ENCODE results near the gene MEIS3. TPM values are rescaled to one million over a fixed set of nuclear protein-coding genes. Genes with fewer than 3 reads are reported as not detected.
"Not testable (repeated sequence)": the region's sequence is repeated elsewhere in the genome, so short reads cannot be mapped to it uniquely, and the experiment has no call there.

Gene MEIS3
- polyA plus RNA-seq, 6 donors from 2014 or later = not detected

- Mint-ChIP-seq H3K4me1 (peaks cover 0 to 2% (median 0%) of the 10 kb centered on the region in 3 donors), H3K9me3 (no peaks in the 10 kb centered on the region), H3K36me3 (peaks cover 0 to 10% of the 10 kb centered on the region in 2 donors), H3K4me3 (no peak overlapping the region), H3K27me3 (no peaks in the 10 kb centered on the region), H3K27ac (no peak overlapping the region)
- DNase-seq = no peak
- no peak for ATAC-seq (ENCODE audit: low read depth in 2 of 2)
Observed at GRCh38 chr19:47374876-47375693, 44.2 kb downstream of the MEIS3 start.

GRCh38 chr19:47373246-47374240, 45.8 kb downstream of the MEIS3 start:
- Mint-ChIP-seq H3K9me3 (no peaks in the 10 kb centered on the region), H3K27ac (no peak overlapping the region), H3K4me3 (no peak overlapping the region), H3K27me3 (no peaks in the 10 kb centered on the region), H3K4me1 (no peaks in the 10 kb centered on the region), H3K36me3 (peaks cover 4 to 7% of the 10 kb centered on the region in 2 donors)
- DNase-seq (no peak), ATAC-seq (ENCODE audit: low read depth in 2 of 2) (no peak)

- ATAC-seq (ENCODE audit: low read depth in 2 of 2) (no peak), DNase-seq (no peak)
- H3K27ac Mint-ChIP-seq = no peak overlapping the region
- H3K36me3 Mint-ChIP-seq = peaks cover 4 to 7% of the 10 kb centered on the region in 2 donors
- H3K4me3 Mint-ChIP-seq = no peak overlapping the region
- H3K27me3 Mint-ChIP-seq = no peaks in the 10 kb centered on the region
- no peaks in the 10 kb centered on the region for H3K4me1 Mint-ChIP-seq
- no peaks in the 10 kb centered on the region for H3K9me3 Mint-ChIP-seq
Observed at GRCh38 chr19:47372603-47373002, 46.7 kb downstream of the MEIS3 start.

GRCh38 chr19:47371261-47371660, 48.1 kb downstream of the MEIS3 start:
- DNase-seq (no peak), ATAC-seq (ENCODE audit: low read depth in 2 of 2) (no peak)
- Mint-ChIP-seq H3K27ac (no peak overlapping the region), H3K4me1 (no peaks in the 10 kb centered on the region), H3K27me3 (no peaks in the 10 kb centered on the region), H3K4me3 (no peak overlapping the region), H3K9me3 (no peaks in the 10 kb centered on the region), H3K36me3 (peaks cover 8 to 14% of the 10 kb centered on the region in 2 donors)

GRCh38 chr19:47370045-47370611, 49.2 kb downstream of the MEIS3 start:
- ATAC-seq (ENCODE audit: low read depth in 2 of 2) (no peak), DNase-seq (no peak)
- no peaks in the 10 kb centered on the region for H3K27me3 Mint-ChIP-seq
- H3K27ac Mint-ChIP-seq = peak overlapping the region in 2 of 6 donors; percentile 2 to 49
- H3K4me1 Mint-ChIP-seq = no peaks in the 10 kb centered on the region
- peaks cover 8 to 14% of the 10 kb centered on the region in 2 donors for H3K36me3 Mint-ChIP-seq
- no peaks in the 10 kb centered on the region for H3K9me3 Mint-ChIP-seq
- no peak overlapping the region for H3K4me3 Mint-ChIP-seq

GRCh38 chr19:47365455-47365854, 53.9 kb downstream of the MEIS3 start:
- DNase-seq; H3K4me1 Mint-ChIP-seq; H3K9me3 Mint-ChIP-seq; H3K27me3 Mint-ChIP-seq; H3K27ac Mint-ChIP-seq; H3K4me3 Mint-ChIP-seq; ATAC-seq (ENCODE audit: low read depth in 2 of 2): not testable (repeated sequence)
- H3K36me3 Mint-ChIP-seq = peaks cover 10 to 15% of the 10 kb centered on the region in 2 donors

- H3K36me3 Mint-ChIP-seq = peaks cover 9 to 15% of the 10 kb centered on the region in 2 donors
- H3K27me3 Mint-ChIP-seq = no peaks in the 10 kb centered on the region
- H3K4me1 Mint-ChIP-seq = peaks cover 0 to 2% (median 0%) of the 10 kb centered on the region in 3 donors
- ATAC-seq (ENCODE audit: low read depth in 2 of 2) (no peak), DNase-seq (no peak)
- H3K9me3 Mint-ChIP-seq = no peaks in the 10 kb centered on the region
- H3K4me3 Mint-ChIP-seq = no peak overlapping the region
- H3K27ac Mint-ChIP-seq = peak overlapping the region in 1 of 6 donors; percentile 34
Observed at GRCh38 chr19:47363758-47364531, 55.4 kb downstream of the MEIS3 start.

GRCh38 chr19:47362321-47362720, 57.0 kb downstream of the MEIS3 start:
- DNase-seq (no peak), ATAC-seq (ENCODE audit: low read depth in 2 of 2) (no peak)
- H3K36me3 Mint-ChIP-seq = peaks cover 13% of the 10 kb centered on the region in 2 donors
- H3K9me3 Mint-ChIP-seq = no peaks in the 10 kb centered on the region
- H3K27me3 Mint-ChIP-seq = no peaks in the 10 kb centered on the region
- H3K27ac Mint-ChIP-seq = peak overlapping the region in 1 of 6 donors; percentile 51
- H3K4me1 Mint-ChIP-seq = peaks cover 0 to 2% (median 0%) of the 10 kb centered on the region in 3 donors
- no peak overlapping the region for H3K4me3 Mint-ChIP-seq

- H3K4me3 Mint-ChIP-seq = peak overlapping the region in 2 of 8 donors; percentile 48 to 56
- no peak overlapping the region for H3K27ac Mint-ChIP-seq
Observed at GRCh38 chr19:47358936-47359335, 60.4 kb downstream of the MEIS3 start.

GRCh38 chr19:47357788-47358680, 61.3 kb downstream of the MEIS3 start:
- Mint-ChIP-seq H3K9me3 (no peaks in the 10 kb centered on the region), H3K36me3 (peaks cover 8 to 15% of the 10 kb centered on the region in 2 donors), H3K27me3 (no peaks in the 10 kb centered on the region), H3K4me1 (peaks cover 1 to 7% (median 3%) of the 10 kb centered on the region in 3 donors), H3K4me3 (peak overlapping the region in 1 of 8 donors; percentile 51), H3K27ac (peak overlapping the region in 1 of 6 donors; percentile 72)
- no peak for DNase-seq
- ATAC-seq (ENCODE audit: low read depth in 2 of 2) = no peak

More at GRCh38 chr19:47358936-47359335, 60.4 kb downstream of the MEIS3 start:
- no peaks in the 10 kb centered on the region for H3K27me3 Mint-ChIP-seq
- H3K36me3 Mint-ChIP-seq = peaks cover 8 to 15% of the 10 kb centered on the region in 2 donors
- no peak for ATAC-seq (ENCODE audit: low read depth in 2 of 2)
- no peak for DNase-seq
- H3K4me1 Mint-ChIP-seq = peaks cover 0 to 7% (median 3%) of the 10 kb centered on the region in 3 donors
- H3K9me3 Mint-ChIP-seq = no peaks in the 10 kb centered on the region

- H3K4me1 Mint-ChIP-seq = peaks cover 11 to 17% (median 11%) of the 10 kb centered on the region in 3 donors
- H3K4me3 Mint-ChIP-seq = no peak overlapping the region
- H3K9me3 Mint-ChIP-seq = no peaks in the 10 kb centered on the region
- H3K36me3 Mint-ChIP-seq = peaks cover 5 to 15% of the 10 kb centered on the region in 2 donors
- ATAC-seq (ENCODE audit: low read depth in 2 of 2) (no peak), DNase-seq (no peak)
- H3K27ac Mint-ChIP-seq = no peak overlapping the region
- H3K27me3 Mint-ChIP-seq = no peaks in the 10 kb centered on the region
Observed at GRCh38 chr19:47356900-47357299, 62.4 kb downstream of the MEIS3 start.

GRCh38 chr19:47353307-47353712, 66.0 kb downstream of the MEIS3 start:
- no peaks in the 10 kb centered on the region for H3K27me3 Mint-ChIP-seq
- ATAC-seq (ENCODE audit: low read depth in 2 of 2) (no peak), DNase-seq (no peak)
- no peak overlapping the region for H3K4me3 Mint-ChIP-seq
- H3K9me3 Mint-ChIP-seq = peaks cover 0 to 4% (median 0%) of the 10 kb centered on the region in 7 donors
- H3K27ac Mint-ChIP-seq = no peak overlapping the region
- H3K36me3 Mint-ChIP-seq = peaks cover 11% of the 10 kb centered on the region in 2 donors
- peaks cover 34 to 47% (median 38%) of the 10 kb centered on the region in 3 donors for H3K4me1 Mint-ChIP-seq

Data from naive B cell (primary cell).